D721Med (cell line): ENCODE measurements around the gene IGSF9B.

Experiments
- DNase-seq: peaks from one replicate; pipeline ENCODE4 v3.0.0; 2011; ENCODE audit warnings: low spot score; ENCODE audit not compliant: insufficient read length
- FAIRE-seq: peaks from 2 replicates; lab custom pipeline; 2011; peaks lifted over from hg19 to GRCh38; lab: Jason Lieb, UNC
- CTCF ChIP-seq: IDR thresholded peaks from 2 replicates; pipeline ENCODE4 v1.5.1; 2012; ENCODE audit warnings: mild to moderate bottlenecking, control low read depth; ENCODE audit not compliant: insufficient read depth; ENCODE audit errors: missing control alignments

Gene IGSF9B

GRCh38 chr11:134001088-134001487 is 44.3 kb upstream of the IGSF9B start:
- FAIRE-seq (no peak), DNase-seq (peak; percentile 67)
- TF ChIP-seq CTCF: no peak

DNA sequence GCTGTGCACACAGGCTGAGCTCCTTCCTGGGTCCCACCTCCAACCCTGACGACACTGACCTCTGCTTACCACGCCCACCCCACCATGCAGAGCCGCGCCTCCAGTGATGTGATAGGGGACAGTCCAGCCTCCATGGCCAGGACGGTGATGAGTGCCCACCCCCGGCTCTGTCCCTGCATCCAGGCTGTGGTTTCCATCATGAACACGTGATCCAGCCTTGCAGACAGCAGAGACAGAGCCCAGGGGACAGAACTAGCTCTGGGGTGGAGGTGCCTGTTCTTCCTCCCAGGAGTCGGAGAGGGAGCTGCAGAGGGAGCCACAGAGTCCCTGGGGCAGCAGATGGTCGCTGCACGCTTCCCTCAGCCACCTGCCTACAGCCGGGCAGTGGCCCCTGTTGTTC is 42.6 kb upstream of the IGSF9B start:
- TF ChIP-seq CTCF: no peak
- FAIRE-seq (no peak), DNase-seq (no peak)

- DNase-seq: no peak
- FAIRE-seq: no peak
- no peak for TF ChIP-seq CTCF
Measured at GRCh38 chr11:133997554-133997953, 40.8 kb upstream of the IGSF9B start.

DNA sequence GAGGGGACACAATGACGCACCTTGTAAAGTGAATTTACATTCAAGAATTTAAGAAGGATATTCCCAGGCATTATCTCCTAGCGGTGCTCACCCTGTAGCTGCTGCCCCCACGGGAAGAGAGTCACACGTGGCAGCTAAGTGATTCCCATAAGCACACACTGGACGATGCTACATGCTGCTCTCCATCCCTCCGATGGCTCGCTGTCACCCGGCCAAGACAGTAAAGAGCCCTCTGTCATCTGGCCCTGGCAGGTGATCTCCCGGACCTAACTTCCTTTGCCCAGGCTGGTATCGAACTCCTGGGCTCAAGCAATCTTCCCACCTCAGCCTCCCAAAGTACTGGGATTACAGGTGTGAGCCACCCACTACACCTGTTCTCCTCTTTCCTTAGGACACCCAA is 39.9 kb upstream of the IGSF9B start:
- TF ChIP-seq CTCF: no peak
- DNase-seq (no peak), FAIRE-seq (no peak)

GRCh38 chr11:133995066-133995465 is 38.3 kb upstream of the IGSF9B start:
- TF ChIP-seq CTCF: no peak
- DNase-seq: no peak
- FAIRE-seq: no peak

- DNase-seq (no peak), FAIRE-seq (no peak)
- no peak for TF ChIP-seq CTCF
Measured at GRCh38 chr11:133993921-133994320, 37.2 kb upstream of the IGSF9B start.

DNA sequence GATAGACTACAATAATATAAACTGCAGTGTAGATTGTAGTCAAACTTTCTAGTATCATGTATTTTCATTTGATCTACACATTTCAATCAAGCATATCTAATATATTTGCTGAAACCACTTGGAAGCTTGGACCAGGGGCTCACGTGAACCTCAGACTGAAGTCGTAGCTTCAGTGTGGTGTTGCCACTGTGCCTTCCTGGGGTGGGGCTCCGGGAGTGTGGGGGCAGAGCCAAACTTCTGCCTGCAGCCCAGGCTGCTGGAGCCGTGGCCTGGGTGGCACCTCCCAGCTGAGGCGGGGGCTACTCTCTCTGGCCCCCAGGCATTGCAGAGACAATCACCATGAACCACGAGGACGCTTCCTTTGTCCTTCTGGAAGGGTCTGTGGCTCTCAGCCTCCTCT is 36.3 kb upstream of the IGSF9B start:
- no peak for FAIRE-seq
- TF ChIP-seq CTCF: no peak
- no peak for DNase-seq
